HG02870 (cell line): Measurements from ENCODE around the gene KRTAP27-1.

ENCODE experiments used
- ATAC-seq: cut with Tn5 transposase; IDR thresholded peaks from one replicate; pipeline ENCODE4 v1.9.1; 2021; ENCODE audit warnings: mild to moderate bottlenecking, moderate library complexity; ENCODE audit not compliant: unreplicated experiment

Gene KRTAP27-1

GRCh38 chr21:30305136-30305535 is 32.4 kb downstream of the KRTAP27-1 start:
- no peak for ATAC-seq

- no peak for ATAC-seq
These were observed 48.3 kb downstream of the KRTAP27-1 start, which contains the start of gene KRTAP25-1 for GRCh38 chr21:30289215-30289614. Gene KRTAP25-1, minus strand, starts transcription at chr21:30289514. Its CDS starts 24 bp downstream, at chr21:30289490.
